T-helper 17 cell (primary cell): Measurements from ENCODE around the gene KREMEN1. TPM values are rescaled to one million over a fixed set of nuclear protein-coding genes. Genes with fewer than 3 reads are reported as not detected.

ENCODE experiments used
- ATAC-seq: fragments of 150-1000 bp; cut with Tn5 transposase; 2 replicates; pipeline ENCODE4 v1.10.0; 2021; ENCODE audit warnings: mild to moderate bottlenecking, moderate library complexity
- DNase-seq, 3 donors: peaks; one replicate each; pipeline versions ENCODE4 v3.0.0 to v3.0.0-alpha.2; 2020 to 2021
- H3K9me3 ChIP-seq: one replicate; pipeline ENCODE4 v1.7.0; 2013; ENCODE audit warnings: low read length, mild to moderate bottlenecking; ENCODE audit not compliant: control insufficient read depth, poor library complexity, severe bottlenecking
- H3K27ac Mint-ChIP-seq: one replicate; pipeline ENCODE4 v1.8.0; 2022; ENCODE audit warnings: mild to moderate bottlenecking, moderate library complexity, mixed read lengths
- H3K27me3 Mint-ChIP-seq: one replicate; pipeline ENCODE4 v1.8.0; 2022; ENCODE audit warnings: mixed read lengths
- H3K36me3 Mint-ChIP-seq: one replicate; pipeline ENCODE4 v1.8.0; 2022; ENCODE audit warnings: low read depth, mixed read lengths
- H3K4me1 Mint-ChIP-seq: one replicate; pipeline ENCODE4 v1.8.0; 2022; ENCODE audit warnings: mild to moderate bottlenecking, mixed read lengths
- H3K4me3 Mint-ChIP-seq: one replicate; pipeline ENCODE4 v1.8.0; 2022; ENCODE audit warnings: mild to moderate bottlenecking, moderate library complexity, mixed read lengths
- total RNA-seq, 4 donors: library from RNA in 2 of 4; stranded (reverse) in 2 of 4; gene quantifications; one replicate each; pipeline ENCODE4 v1.2.3 and lab custom pipeline; 2022 to 2026

Gene KREMEN1
- total RNA-seq, 2 donors from 2014 or later: 0.15 to 0.26 TPM

DNA sequence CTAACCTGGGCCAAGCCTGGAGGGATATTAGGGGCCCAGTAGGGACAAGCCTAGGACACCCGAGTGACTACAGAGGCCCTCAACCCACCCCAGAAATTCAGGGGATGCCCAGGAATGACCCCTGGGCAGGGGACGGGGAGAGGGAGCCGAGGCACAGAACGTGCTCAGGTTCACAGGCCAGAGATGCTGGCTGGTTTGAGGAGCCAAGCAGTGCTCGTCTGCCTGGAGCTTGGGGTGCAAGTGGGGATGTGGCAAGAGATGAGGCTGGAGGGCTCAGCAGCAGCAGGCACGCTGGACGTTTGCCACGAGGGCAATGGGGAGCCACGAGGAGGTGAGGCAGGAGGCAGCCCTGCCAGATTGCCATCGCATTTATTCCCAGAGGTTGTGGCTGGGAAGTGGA, 98.9 kb downstream of the KREMEN1 start:
- H3K9me3 ChIP-seq: peaks cover 6% of the 10 kb centered on the region
- peaks cover 2% of the 10 kb centered on the region for H3K36me3 Mint-ChIP-seq
- peaks cover 13% of the 10 kb centered on the region for H3K27me3 Mint-ChIP-seq
- no peak for DNase-seq
- no peak overlapping the region for H3K4me3 Mint-ChIP-seq
- H3K4me1 Mint-ChIP-seq: peaks cover 9% of the 10 kb centered on the region
- no peak for ATAC-seq
- no peak overlapping the region for H3K27ac Mint-ChIP-seq

- H3K27ac Mint-ChIP-seq: no peak overlapping the region
- no peak for ATAC-seq
- DNase-seq: no peak
- H3K36me3 Mint-ChIP-seq: peaks cover 2% of the 10 kb centered on the region
- H3K27me3 Mint-ChIP-seq: peaks cover 13% of the 10 kb centered on the region
- H3K4me1 Mint-ChIP-seq: peaks cover 4% of the 10 kb centered on the region
- H3K4me3 Mint-ChIP-seq: no peak overlapping the region
- peaks cover 6% of the 10 kb centered on the region for H3K9me3 ChIP-seq
These were observed 99.4 kb downstream of the KREMEN1 start for GRCh38 chr22:29172216-29172615.

GRCh38 chr22:29175312-29175835, 102.5 kb downstream of the KREMEN1 start:
- H3K36me3 Mint-ChIP-seq: peaks cover 2% of the 10 kb centered on the region
- no peak for ATAC-seq

GRCh38 chr22:29183971-29184848, 111.4 kb downstream of the KREMEN1 start:
- H3K4me3 Mint-ChIP-seq: no peak overlapping the region
- no peak for ATAC-seq
- no peaks in the 10 kb centered on the region for H3K9me3 ChIP-seq
- peaks cover 2% of the 10 kb centered on the region for H3K36me3 Mint-ChIP-seq
- no peak overlapping the region for H3K27ac Mint-ChIP-seq
- H3K4me1 Mint-ChIP-seq: peaks cover 3% of the 10 kb centered on the region
- H3K27me3 Mint-ChIP-seq: peaks cover 14% of the 10 kb centered on the region
- DNase-seq: no peak

More at GRCh38 chr22:29175312-29175835, 102.5 kb downstream of the KREMEN1 start:
- Mint-ChIP-seq H3K27me3 (peaks cover 8% of the 10 kb centered on the region), H3K4me1 (no peaks in the 10 kb centered on the region), H3K4me3 (no peak overlapping the region), H3K27ac (no peak overlapping the region)
- DNase-seq: no peak
- H3K9me3 ChIP-seq: peaks cover 6% of the 10 kb centered on the region

- Mint-ChIP-seq H3K4me3 (no peak overlapping the region), H3K36me3 (peaks cover 2% of the 10 kb centered on the region), H3K27ac (no peak overlapping the region), H3K27me3 (peaks cover 14% of the 10 kb centered on the region), H3K4me1 (peaks cover 3% of the 10 kb centered on the region)
- ATAC-seq: no peak
- no peaks in the 10 kb centered on the region for H3K9me3 ChIP-seq
- DNase-seq: no peak
These were observed 112.1 kb downstream of the KREMEN1 start for GRCh38 chr22:29184849-29185490.

DNA sequence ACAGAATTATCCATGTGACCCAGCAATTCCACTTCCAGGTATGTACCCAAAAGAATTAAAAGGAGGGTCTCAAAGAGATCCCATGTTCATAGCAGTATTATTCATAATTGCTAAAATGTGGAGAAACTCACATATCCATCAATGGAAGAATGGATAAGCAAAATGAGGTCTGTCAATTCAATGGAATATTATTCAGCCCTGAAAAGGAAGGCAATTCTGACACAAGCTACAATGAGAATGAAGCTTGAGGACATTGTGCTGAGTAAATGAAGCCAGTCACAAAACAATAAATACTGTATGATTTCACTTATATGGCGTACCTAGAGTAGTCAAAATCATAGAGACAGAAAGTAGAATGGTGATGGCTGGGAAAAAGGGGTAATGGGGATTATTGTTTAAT, 113.5 kb downstream of the KREMEN1 start:
- H3K27me3 Mint-ChIP-seq: peaks cover 8% of the 10 kb centered on the region
- ATAC-seq: no peak
- H3K4me3 Mint-ChIP-seq: no peak overlapping the region
- no peak overlapping the region for H3K27ac Mint-ChIP-seq
- H3K4me1 Mint-ChIP-seq: peaks cover 3% of the 10 kb centered on the region
- no peaks in the 10 kb centered on the region for H3K9me3 ChIP-seq
- no peak for DNase-seq
- peaks cover 2% of the 10 kb centered on the region for H3K36me3 Mint-ChIP-seq

- Mint-ChIP-seq H3K36me3 (peaks cover 2% of the 10 kb centered on the region), H3K27ac (no peak overlapping the region), H3K4me1 (peaks cover 3% of the 10 kb centered on the region), H3K4me3 (no peak overlapping the region), H3K27me3 (peaks cover 8% of the 10 kb centered on the region)
- ATAC-seq (no peak), DNase-seq (no peak)
- H3K9me3 ChIP-seq: no peaks in the 10 kb centered on the region
These were observed 115.0 kb downstream of the KREMEN1 start for GRCh38 chr22:29187831-29188230.

GRCh38 chr22:29190051-29190450, 117.2 kb downstream of the KREMEN1 start:
- Mint-ChIP-seq H3K4me1 (peaks cover 3% of the 10 kb centered on the region), H3K4me3 (no peak overlapping the region), H3K27ac (no peak overlapping the region), H3K27me3 (peaks cover 8% of the 10 kb centered on the region), H3K36me3 (peaks cover 2% of the 10 kb centered on the region)
- ATAC-seq (no peak), DNase-seq (no peak)
- H3K9me3 ChIP-seq: no peaks in the 10 kb centered on the region

DNA sequence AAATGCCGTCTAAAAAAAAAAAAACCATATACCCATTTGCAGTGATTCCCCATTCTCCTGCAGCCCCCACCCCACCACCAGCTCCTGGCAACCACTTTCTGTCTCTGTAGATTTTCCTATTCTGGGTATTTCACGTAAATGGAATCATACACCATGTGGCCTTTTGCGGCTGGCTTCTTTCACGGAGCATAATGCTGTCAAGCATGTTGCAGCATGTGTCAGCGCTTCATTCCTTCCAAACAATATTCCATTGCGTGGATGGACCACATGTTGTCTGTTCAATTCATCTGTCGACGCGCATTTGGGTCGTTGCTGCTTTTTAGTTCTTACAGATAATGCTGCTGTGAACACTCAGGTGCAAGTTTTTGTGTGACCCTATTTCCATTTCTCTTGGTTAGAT, 118.1 kb downstream of the KREMEN1 start:
- no peak for DNase-seq
- Mint-ChIP-seq H3K27ac (no peak overlapping the region), H3K4me3 (no peak overlapping the region), H3K4me1 (peaks cover 3% of the 10 kb centered on the region), H3K27me3 (peaks cover 15% of the 10 kb centered on the region), H3K36me3 (peaks cover 2% of the 10 kb centered on the region)
- no peaks in the 10 kb centered on the region for H3K9me3 ChIP-seq
- no peak for ATAC-seq

GRCh38 chr22:29193021-29193420, 120.2 kb downstream of the KREMEN1 start:
- Mint-ChIP-seq H3K4me1 (peaks cover 5% of the 10 kb centered on the region), H3K27me3 (peaks cover 26% of the 10 kb centered on the region)

DNA sequence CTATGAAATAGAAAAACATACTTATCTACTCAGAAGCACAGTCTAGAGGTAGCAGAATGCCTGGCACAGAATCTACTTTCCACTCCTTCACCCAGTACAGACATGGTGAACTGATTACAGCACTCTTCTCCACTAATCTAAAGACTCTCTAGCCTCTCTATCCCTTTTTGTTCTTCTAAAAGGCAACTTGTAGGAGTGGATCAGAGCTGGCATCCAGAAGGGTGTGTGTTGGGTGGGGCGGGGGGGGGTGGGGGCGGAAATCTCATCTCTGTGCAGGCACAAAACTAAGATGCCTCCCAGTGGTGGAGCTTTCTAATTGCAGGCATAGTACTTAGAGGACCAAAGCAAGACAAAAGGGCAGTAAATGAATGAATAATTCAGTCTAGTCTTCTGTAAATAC, 121.3 kb downstream of the KREMEN1 start:
- H3K27ac Mint-ChIP-seq: no peak overlapping the region
- H3K36me3 Mint-ChIP-seq: peaks cover 3% of the 10 kb centered on the region
- no peak for ATAC-seq

More at GRCh38 chr22:29193021-29193420, 120.2 kb downstream of the KREMEN1 start:
- Mint-ChIP-seq H3K27ac (no peak overlapping the region), H3K4me3 (no peak overlapping the region), H3K36me3 (peaks cover 3% of the 10 kb centered on the region)
- DNase-seq: no peak
- no peaks in the 10 kb centered on the region for H3K9me3 ChIP-seq
- no peak for ATAC-seq

GRCh38 chr22:29195118-29195963, 122.5 kb downstream of the KREMEN1 start:
- peaks cover 2% of the 10 kb centered on the region for H3K4me1 Mint-ChIP-seq
- H3K36me3 Mint-ChIP-seq: peaks cover 3% of the 10 kb centered on the region
- no peak overlapping the region for H3K4me3 Mint-ChIP-seq
- no peaks in the 10 kb centered on the region for H3K9me3 ChIP-seq
- DNase-seq: no peak
- peaks cover 21% of the 10 kb centered on the region for H3K27me3 Mint-ChIP-seq
- ATAC-seq: no peak
- no peak overlapping the region for H3K27ac Mint-ChIP-seq

More for the DNA sequence above, 121.3 kb downstream of the KREMEN1 start:
- DNase-seq: no peak
- Mint-ChIP-seq H3K4me1 (peaks cover 2% of the 10 kb centered on the region), H3K4me3 (no peak overlapping the region), H3K27me3 (peaks cover 21% of the 10 kb centered on the region)
- no peaks in the 10 kb centered on the region for H3K9me3 ChIP-seq
